Measurements from ENCODE around the gene ABCA5. TPM values are rescaled to one million over a fixed set of nuclear protein-coding genes. Genes with fewer than 3 reads are reported as not detected.

Gene ABCA5
- polyA plus RNA-seq, 1 of the 3 experiments (the other 2 are of a cell fraction), result 2.0 TPM

DNA sequence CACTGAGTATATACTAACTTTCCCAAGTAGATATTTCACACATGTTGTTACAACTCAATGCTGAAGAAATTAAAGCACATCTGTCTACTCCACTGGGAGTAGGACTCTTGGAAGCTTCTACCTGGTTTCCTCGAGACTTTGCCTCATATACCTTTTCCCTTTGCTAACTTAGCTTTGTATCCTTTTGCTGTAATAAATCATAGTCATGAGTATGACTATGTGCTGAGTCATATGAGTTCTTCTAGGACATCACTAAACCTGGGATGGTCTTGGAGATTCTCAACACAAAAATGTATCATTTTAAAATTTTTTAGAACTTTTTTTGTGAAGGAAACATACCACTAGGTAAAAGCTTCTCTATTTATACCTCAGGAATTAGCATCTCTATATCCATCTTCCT lies 39.8 kb downstream of the ABCA5 start:
- peaks cover 0 to 12% of the 10 kb centered on the region in 2 experiments for H3K36me3 ChIP-seq (replicated peaks in 1 of 2; ENCODE audit: control insufficient read depth in 1 of 2, insufficient read depth in 2 of 2, low read length in 1 of 2)
- DNase-seq, result no peak
- no peaks in the 10 kb centered on the region for H3K79me2 ChIP-seq (ENCODE audit: insufficient read depth)
- no peaks in the 10 kb centered on the region for H4K20me1 ChIP-seq (ENCODE audit: insufficient read depth)
- H3K9me2 ChIP-seq, result 0 out of 2 replicates have a peak, but pooled peaks cover 6% of the 10 kb centered on the region
- no peak overlapping the region for H3K4me3 ChIP-seq (ENCODE audit: low read depth in 2 of 2, low read length in 1 of 2)
- H3F3A ChIP-seq (replicated peaks; ENCODE audit: insufficient read depth), result peaks cover 18% of the 10 kb centered on the region
- POLR2A ChIA-PET, result no interaction called here
- H3K27ac ChIP-seq (ENCODE audit: low read depth in 2 of 2, low read length in 1 of 2), result peak overlapping the region in 1 of 2 experiments; percentile 56; a peak in 2 of 4 replicates
- H3K9me3 ChIP-seq, result peaks cover 1% of the 10 kb centered on the region; the same call in 1 of the 2 replicates
- no peaks in the 10 kb centered on the region for H3K27me3 ChIP-seq (ENCODE audit: insufficient read depth)
- no peak overlapping the region; the same call in 1 of the 2 replicates for H3K4me2 ChIP-seq
- H3K9ac ChIP-seq, result no peak overlapping the region
- peaks cover 0 to 10% of the 10 kb centered on the region in 2 experiments; a peak in 2 of 4 replicates for H3K4me1 ChIP-seq (ENCODE audit: control insufficient read depth in 1 of 2, insufficient read depth in 2 of 2, low read depth in 1 of 2, low read length in 1 of 2)
- WGBS (ENCODE audit: low lambda C conversion rate), result 36% methylated on average over 1 of the region's 1 CpG
- H2AFZ ChIP-seq (ENCODE audit: low read depth), result no peak overlapping the region
- CTCF ChIA-PET, result interaction anchor here (1.5 kb wide), 1 partner anchor 27 kb away, joined by 3 read pairs; no protein-coding TSS in a partner anchor
- TF ChIP-seq FOXM1 (IDR thresholded peaks at IDR 0.05; ENCODE audit: low read depth) (no peak), RAD21 (IDR thresholded peaks at IDR 0.05; ENCODE audit: low read length) (no peak), FOSL2 (IDR thresholded peaks at IDR 0.05; ENCODE audit: borderline replicate concordance, low read depth) (peak; percentile 86), EP300 (IDR thresholded peaks at IDR 0.05; ENCODE audit: borderline replicate concordance in 1 of 2, low read depth in 1 of 2, low read length in 1 of 2) (no peak; a peak in 1 of 4 replicates), MEF2A (IDR thresholded peaks at IDR 0.05; ENCODE audit: borderline replicate concordance, low read depth) (no peak), JUND (IDR thresholded peaks at IDR 0.05) (peak; percentile 86), TAF1 (IDR thresholded peaks at IDR 0.05; ENCODE audit: borderline replicate concordance, low read depth, low read length) (no peak), RXRA (IDR thresholded peaks at IDR 0.05; ENCODE audit: borderline replicate concordance, low read depth) (no peak), RFX5 (IDR thresholded peaks at IDR 0.05; ENCODE audit: low read length) (no peak), SIN3A (IDR thresholded peaks at IDR 0.05; ENCODE audit: borderline replicate concordance, low read depth, low read length) (no peak), TCF12 (IDR thresholded peaks at IDR 0.05) (peak; percentile 58), YY1 (IDR thresholded peaks at IDR 0.05; ENCODE audit: low read depth) (no peak), NFIC (IDR thresholded peaks at IDR 0.05; ENCODE audit: borderline replicate concordance) (no peak), TEAD4 (IDR thresholded peaks at IDR 0.05; ENCODE audit: borderline replicate concordance, insufficient read depth) (no peak), MXI1 (IDR thresholded peaks at IDR 0.05; ENCODE audit: low read depth, low read length) (no peak), GATA2 (CRISPR knock-in tag; IDR thresholded peaks at IDR 0.05) (no peak), SMC3 (IDR thresholded peaks at IDR 0.05; ENCODE audit: low read depth, low read length) (no peak), GABPA (IDR thresholded peaks at IDR 0.05; ENCODE audit: low read depth) (no peak)
- TF ChIP-seq, protein P1, sequence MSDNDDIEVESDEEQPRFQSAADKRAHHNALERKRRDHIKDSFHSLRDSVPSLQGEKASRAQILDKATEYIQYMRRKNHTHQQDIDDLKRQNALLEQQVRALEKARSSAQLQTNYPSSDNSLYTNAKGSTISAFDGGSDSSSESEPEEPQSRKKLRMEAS (IDR thresholded peaks at IDR 0.05; ENCODE audit: low read depth), result no peak
- TF ChIP-seq, protein P2, sequence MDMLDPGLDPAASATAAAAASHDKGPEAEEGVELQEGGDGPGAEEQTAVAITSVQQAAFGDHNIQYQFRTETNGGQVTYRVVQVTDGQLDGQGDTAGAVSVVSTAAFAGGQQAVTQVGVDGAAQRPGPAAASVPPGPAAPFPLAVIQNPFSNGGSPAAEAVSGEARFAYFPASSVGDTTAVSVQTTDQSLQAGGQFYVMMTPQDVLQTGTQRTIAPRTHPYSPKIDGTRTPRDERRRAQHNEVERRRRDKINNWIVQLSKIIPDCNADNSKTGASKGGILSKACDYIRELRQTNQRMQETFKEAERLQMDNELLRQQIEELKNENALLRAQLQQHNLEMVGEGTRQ (IDR thresholded peaks at IDR 0.05; ENCODE audit: borderline replicate concordance, low read depth, low read length), result no peak
- TF ChIP-seq, protein P3, sequence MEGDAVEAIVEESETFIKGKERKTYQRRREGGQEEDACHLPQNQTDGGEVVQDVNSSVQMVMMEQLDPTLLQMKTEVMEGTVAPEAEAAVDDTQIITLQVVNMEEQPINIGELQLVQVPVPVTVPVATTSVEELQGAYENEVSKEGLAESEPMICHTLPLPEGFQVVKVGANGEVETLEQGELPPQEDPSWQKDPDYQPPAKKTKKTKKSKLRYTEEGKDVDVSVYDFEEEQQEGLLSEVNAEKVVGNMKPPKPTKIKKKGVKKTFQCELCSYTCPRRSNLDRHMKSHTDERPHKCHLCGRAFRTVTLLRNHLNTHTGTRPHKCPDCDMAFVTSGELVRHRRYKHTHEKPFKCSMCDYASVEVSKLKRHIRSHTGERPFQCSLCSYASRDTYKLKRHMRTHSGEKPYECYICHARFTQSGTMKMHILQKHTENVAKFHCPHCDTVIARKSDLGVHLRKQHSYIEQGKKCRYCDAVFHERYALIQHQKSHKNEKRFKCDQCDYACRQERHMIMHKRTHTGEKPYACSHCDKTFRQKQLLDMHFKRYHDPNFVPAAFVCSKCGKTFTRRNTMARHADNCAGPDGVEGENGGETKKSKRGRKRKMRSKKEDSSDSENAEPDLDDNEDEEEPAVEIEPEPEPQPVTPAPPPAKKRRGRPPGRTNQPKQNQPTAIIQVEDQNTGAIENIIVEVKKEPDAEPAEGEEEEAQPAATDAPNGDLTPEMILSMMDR (IDR thresholded peaks at IDR 0.05), result no peak
- TF ChIP-seq, protein P4, sequence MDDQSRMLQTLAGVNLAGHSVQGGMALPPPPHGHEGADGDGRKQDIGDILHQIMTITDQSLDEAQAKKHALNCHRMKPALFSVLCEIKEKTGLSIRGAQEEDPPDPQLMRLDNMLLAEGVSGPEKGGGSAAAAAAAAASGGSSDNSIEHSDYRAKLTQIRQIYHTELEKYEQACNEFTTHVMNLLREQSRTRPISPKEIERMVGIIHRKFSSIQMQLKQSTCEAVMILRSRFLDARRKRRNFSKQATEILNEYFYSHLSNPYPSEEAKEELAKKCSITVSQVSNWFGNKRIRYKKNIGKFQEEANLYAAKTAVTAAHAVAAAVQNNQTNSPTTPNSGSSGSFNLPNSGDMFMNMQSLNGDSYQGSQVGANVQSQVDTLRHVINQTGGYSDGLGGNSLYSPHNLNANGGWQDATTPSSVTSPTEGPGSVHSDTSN (IDR thresholded peaks at IDR 0.05), result peak; percentile 90
- TF ChIP-seq, protein P5, sequence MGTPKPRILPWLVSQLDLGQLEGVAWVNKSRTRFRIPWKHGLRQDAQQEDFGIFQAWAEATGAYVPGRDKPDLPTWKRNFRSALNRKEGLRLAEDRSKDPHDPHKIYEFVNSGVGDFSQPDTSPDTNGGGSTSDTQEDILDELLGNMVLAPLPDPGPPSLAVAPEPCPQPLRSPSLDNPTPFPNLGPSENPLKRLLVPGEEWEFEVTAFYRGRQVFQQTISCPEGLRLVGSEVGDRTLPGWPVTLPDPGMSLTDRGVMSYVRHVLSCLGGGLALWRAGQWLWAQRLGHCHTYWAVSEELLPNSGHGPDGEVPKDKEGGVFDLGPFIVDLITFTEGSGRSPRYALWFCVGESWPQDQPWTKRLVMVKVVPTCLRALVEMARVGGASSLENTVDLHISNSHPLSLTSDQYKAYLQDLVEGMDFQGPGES (IDR thresholded peaks at IDR 0.05; ENCODE audit: low read depth, low read length), result no peak
- TF ChIP-seq, protein P6, sequence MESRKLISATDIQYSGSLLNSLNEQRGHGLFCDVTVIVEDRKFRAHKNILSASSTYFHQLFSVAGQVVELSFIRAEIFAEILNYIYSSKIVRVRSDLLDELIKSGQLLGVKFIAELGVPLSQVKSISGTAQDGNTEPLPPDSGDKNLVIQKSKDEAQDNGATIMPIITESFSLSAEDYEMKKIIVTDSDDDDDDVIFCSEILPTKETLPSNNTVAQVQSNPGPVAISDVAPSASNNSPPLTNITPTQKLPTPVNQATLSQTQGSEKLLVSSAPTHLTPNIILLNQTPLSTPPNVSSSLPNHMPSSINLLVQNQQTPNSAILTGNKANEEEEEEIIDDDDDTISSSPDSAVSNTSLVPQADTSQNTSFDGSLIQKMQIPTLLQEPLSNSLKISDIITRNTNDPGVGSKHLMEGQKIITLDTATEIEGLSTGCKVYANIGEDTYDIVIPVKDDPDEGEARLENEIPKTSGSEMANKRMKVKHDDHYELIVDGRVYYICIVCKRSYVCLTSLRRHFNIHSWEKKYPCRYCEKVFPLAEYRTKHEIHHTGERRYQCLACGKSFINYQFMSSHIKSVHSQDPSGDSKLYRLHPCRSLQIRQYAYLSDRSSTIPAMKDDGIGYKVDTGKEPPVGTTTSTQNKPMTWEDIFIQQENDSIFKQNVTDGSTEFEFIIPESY (IDR thresholded peaks at IDR 0.05; ENCODE audit: borderline replicate concordance, low read depth), result no peak

All from SK-N-SH (cell line).